NCI-H524 (cell line): ENCODE measurements around the gene SOCS4.
A peak's percentile ranks its signal among the peaks of the same experiment; 100 is the strongest.
"Not testable (repeated sequence)": the region's sequence is repeated elsewhere in the genome, so short reads cannot be mapped to it uniquely, and the experiment has no call there.

Experiments used
- DNase-seq, 2 experiments: peaks; one replicate each; lab custom pipeline; 2025; lab: John Stamatoyannopoulos, UW

SOCS4 gene

GRCh38 chr14:55026793-55027561 is at the start of gene SOCS4, which contains the start of gene WDHD1:
TSS of gene SOCS4 (plus strand) at chr14:55027236. CDS start at chr14:55043042, 15,806 bp downstream.
TSS of gene WDHD1 (minus strand) at chr14:55027099. CDS start at chr14:55026787, 312 bp downstream.
- peak; percentile 97 to 98 for DNase-seq

- no peak for DNase-seq
These were observed 48.0 kb upstream of the SOCS4 start for GRCh38 chr14:54979039-54979438.

- DNase-seq = no peak
These were observed 45.3 kb upstream of the SOCS4 start for GRCh38 chr14:54981698-54982097.

- no peak for DNase-seq
These were observed 41.9 kb upstream of the SOCS4 start for GRCh38 chr14:54985156-54985555.

GRCh38 chr14:55000381-55000780 is 26.7 kb upstream of the SOCS4 start:
- DNase-seq = no peak

GRCh38 chr14:55005071-55005470 is 22.0 kb upstream of the SOCS4 start:
- no peak for DNase-seq

- DNase-seq = no peak
These were observed 12.0 kb upstream of the SOCS4 start for GRCh38 chr14:55015006-55015405.

GRCh38 chr14:55019968-55020554 is 7.0 kb upstream of the SOCS4 start:
- no peak for DNase-seq

GRCh38 chr14:55024365-55024764 is 2.7 kb upstream of the SOCS4 start:
- DNase-seq = not testable (repeated sequence)

- no peak for DNase-seq
These were observed 1.1 kb upstream of the SOCS4 start for GRCh38 chr14:55025948-55026347.

- no peak for DNase-seq
These were observed 619 bp upstream of the SOCS4 start for GRCh38 chr14:55026441-55026792.

- peak in 1 of 2 experiments; percentile 40 for DNase-seq
These were observed 1.0 kb downstream of the SOCS4 start for GRCh38 chr14:55028066-55028465.

GRCh38 chr14:55028476-55028875 is 1.4 kb downstream of the SOCS4 start:
- DNase-seq = no peak

- DNase-seq = no peak
These were observed 4.2 kb downstream of the SOCS4 start for GRCh38 chr14:55031190-55031589.

GRCh38 chr14:55037995-55038394 is 11.0 kb downstream of the SOCS4 start:
- DNase-seq = not testable (repeated sequence)

- DNase-seq = no peak
These were observed 11.7 kb downstream of the SOCS4 start for GRCh38 chr14:55038708-55039107.

- no peak for DNase-seq
These were observed 16.5 kb downstream of the SOCS4 start for GRCh38 chr14:55043528-55043927.

GRCh38 chr14:55045087-55045486 is 18.1 kb downstream of the SOCS4 start:
- no peak for DNase-seq

- no peak for DNase-seq
These were observed 20.4 kb downstream of the SOCS4 start for GRCh38 chr14:55047301-55048053.

- no peak for DNase-seq
These were observed 21.9 kb downstream of the SOCS4 start for GRCh38 chr14:55048900-55049436.

GRCh38 chr14:55051165-55051422 is 24.1 kb downstream of the SOCS4 start:
- no peak for DNase-seq

GRCh38 chr14:55051423-55052268 is 24.6 kb downstream of the SOCS4 start, which contains the start of gene MAPK1IP1L:
TSS of gene MAPK1IP1L (plus strand) at chr14:55051647. CDS start at chr14:55061684, 10,037 bp downstream.
- peak; percentile 88 to 96 for DNase-seq
